Loucy (cell line): ENCODE data around the gene MBD4.

Experiments used
- H2AFZ ChIP-seq: fragments of 200-600 bp; sonication (generic); 2 replicates; pipeline ENCODE4 v1.6.0; 2016; ENCODE audit warnings: antibody characterized with exemption, mild to moderate bottlenecking, low read length, moderate library complexity
- H3F3A ChIP-seq: fragments of 200-600 bp; 2 replicates; pipeline ENCODE4 v1.6.0; 2016; ENCODE audit warnings: antibody characterized with exemption, low read depth, mild to moderate bottlenecking
- H3K27me3 ChIP-seq: fragments of 200-600 bp; sonication (generic); 2 replicates; pipeline ENCODE4 v1.6.1; 2014; ENCODE audit warnings: low read length, mild to moderate bottlenecking; ENCODE audit not compliant: insufficient read depth, poor library complexity, severe bottlenecking
- H3K36me3 ChIP-seq: fragments of 200-600 bp; sonication (generic); 2 replicates; pipeline ENCODE4 v1.6.1; 2016; ENCODE audit warnings: low read length; ENCODE audit not compliant: insufficient read depth
- H3K4me1 ChIP-seq: fragments of 200-600 bp; sonication (generic); 2 replicates; pipeline ENCODE4 v1.5.1; 2014; ENCODE audit warnings: low read length, mild to moderate bottlenecking; ENCODE audit not compliant: insufficient read depth, poor library complexity, severe bottlenecking
- H3K4me2 ChIP-seq: fragments of 200-600 bp; sonication (generic); 2 replicates; pipeline ENCODE4 v1.6.0; 2014; ENCODE audit warnings: antibody characterized with exemption, low read length, low read depth, mild to moderate bottlenecking; ENCODE audit not compliant: poor library complexity, severe bottlenecking
- H3K4me3 ChIP-seq: fragments of 200-600 bp; sonication (generic); 2 replicates; pipeline ENCODE4 v1.5.1; 2014; ENCODE audit warnings: low read length, mild to moderate bottlenecking, mixed read lengths; ENCODE audit not compliant: poor library complexity, severe bottlenecking
- H3K79me2 ChIP-seq: fragments of 200-600 bp; sonication (generic); 2 replicates; pipeline ENCODE4 v1.6.1; 2014; ENCODE audit warnings: low read length; ENCODE audit not compliant: insufficient read depth
- H3K9ac ChIP-seq: fragments of 200-600 bp; sonication (generic); 2 replicates; pipeline ENCODE4 v1.6.0; 2014; ENCODE audit warnings: mild to moderate bottlenecking, low read depth, low read length, moderate library complexity; ENCODE audit not compliant: poor library complexity, severe bottlenecking
- H3K9me2 ChIP-seq: fragments of 200-600 bp; sonication (generic); replicated peaks from 2 replicates; pipeline ENCODE4 v1.6.1; 2016; ENCODE audit warnings: low read depth, low read length, mixed read lengths
- H3K9me3 ChIP-seq: fragments of 200-600 bp; sonication (generic); 2 replicates; pipeline ENCODE4 v1.6.1; 2014; ENCODE audit warnings: mild to moderate bottlenecking, antibody characterized with exemption, low read length, low read depth; ENCODE audit not compliant: insufficient read depth
- H4K20me1 ChIP-seq: fragments of 200-600 bp; sonication (generic); 2 replicates; pipeline ENCODE4 v1.6.0; 2014; ENCODE audit warnings: antibody characterized with exemption, low read length, mild to moderate bottlenecking; ENCODE audit not compliant: insufficient read depth, poor library complexity, severe bottlenecking
- EZH2phosphoT487 ChIP-seq: fragments of 200-600 bp; IDR thresholded peaks from 2 replicates; pipeline ENCODE4 v1.6.1; 2018; ENCODE audit warnings: antibody characterized with exemption, mild to moderate bottlenecking, moderate library complexity, borderline replicate concordance
- TF ChIP-seq, protein P1 (sequence below): fragments of 200-600 bp; sonication (generic); conservative IDR thresholded peaks from 2 replicates; pipeline ENCODE4 v1.5.1; 2014; ENCODE audit warnings: mild to moderate bottlenecking, antibody characterized with exemption, low read length

MBD4 gene

GRCh38 chr3:129433565-129433964 is 6.2 kb downstream of the MBD4 start:
- Histone ChIP-seq H3K36me3 (peaks cover 34% of the 10 kb centered on the region), H3K4me2 (peak overlapping the region; percentile 80), H3K4me3 (no peak overlapping the region), H2AFZ (no peak overlapping the region), H3F3A (no peaks in the 10 kb centered on the region), H3K4me1 (peaks cover 53% of the 10 kb centered on the region), H3K9ac (no peak overlapping the region), H3K27me3 (no peaks in the 10 kb centered on the region), H4K20me1 (peaks cover 15% of the 10 kb centered on the region), H3K79me2 (peaks cover 46% of the 10 kb centered on the region), H3K9me3 (no peaks in the 10 kb centered on the region), H3K9me2 (no peaks in the 10 kb centered on the region)
- TF ChIP-seq, protein P1, sequence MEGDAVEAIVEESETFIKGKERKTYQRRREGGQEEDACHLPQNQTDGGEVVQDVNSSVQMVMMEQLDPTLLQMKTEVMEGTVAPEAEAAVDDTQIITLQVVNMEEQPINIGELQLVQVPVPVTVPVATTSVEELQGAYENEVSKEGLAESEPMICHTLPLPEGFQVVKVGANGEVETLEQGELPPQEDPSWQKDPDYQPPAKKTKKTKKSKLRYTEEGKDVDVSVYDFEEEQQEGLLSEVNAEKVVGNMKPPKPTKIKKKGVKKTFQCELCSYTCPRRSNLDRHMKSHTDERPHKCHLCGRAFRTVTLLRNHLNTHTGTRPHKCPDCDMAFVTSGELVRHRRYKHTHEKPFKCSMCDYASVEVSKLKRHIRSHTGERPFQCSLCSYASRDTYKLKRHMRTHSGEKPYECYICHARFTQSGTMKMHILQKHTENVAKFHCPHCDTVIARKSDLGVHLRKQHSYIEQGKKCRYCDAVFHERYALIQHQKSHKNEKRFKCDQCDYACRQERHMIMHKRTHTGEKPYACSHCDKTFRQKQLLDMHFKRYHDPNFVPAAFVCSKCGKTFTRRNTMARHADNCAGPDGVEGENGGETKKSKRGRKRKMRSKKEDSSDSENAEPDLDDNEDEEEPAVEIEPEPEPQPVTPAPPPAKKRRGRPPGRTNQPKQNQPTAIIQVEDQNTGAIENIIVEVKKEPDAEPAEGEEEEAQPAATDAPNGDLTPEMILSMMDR = no peak
- TF ChIP-seq EZH2phosphoT487 = no peak

DNA sequence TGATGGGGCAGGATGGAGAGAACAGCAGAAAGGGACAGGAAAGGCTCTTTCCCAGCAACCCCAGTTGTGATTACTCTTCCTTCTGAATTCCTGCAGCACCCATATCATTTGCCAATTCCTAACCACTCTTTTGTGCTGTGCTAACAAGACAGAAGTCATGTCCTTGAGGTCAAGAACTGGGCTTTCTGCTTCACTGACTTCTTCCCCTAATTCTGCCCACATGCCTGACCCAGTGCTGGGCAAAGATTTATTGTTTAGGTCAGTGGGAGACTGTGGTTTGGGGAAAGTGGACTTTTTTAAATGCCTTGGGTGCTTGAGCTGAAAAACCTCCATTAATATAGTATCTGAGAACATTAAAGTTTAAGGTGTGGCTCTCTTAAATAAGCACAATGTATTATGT is 7.1 kb downstream of the MBD4 start:
- peaks cover 34% of the 10 kb centered on the region for H3K36me3 ChIP-seq
- no peak overlapping the region for H3K4me3 ChIP-seq

GRCh38 chr3:129432036-129432435 is 7.7 kb downstream of the MBD4 start:
- H3K4me2 ChIP-seq = no peak overlapping the region
- H4K20me1 ChIP-seq = peaks cover 12% of the 10 kb centered on the region
- no peaks in the 10 kb centered on the region for H3K9me3 ChIP-seq
- no peak overlapping the region for H3K4me3 ChIP-seq
- H3K79me2 ChIP-seq = peaks cover 33% of the 10 kb centered on the region
- H3K27me3 ChIP-seq = no peaks in the 10 kb centered on the region
- H3K9me2 ChIP-seq = no peaks in the 10 kb centered on the region
- H3K4me1 ChIP-seq = peaks cover 38% of the 10 kb centered on the region
- H3K9ac ChIP-seq = no peak overlapping the region
- no peaks in the 10 kb centered on the region for H3F3A ChIP-seq
- TF ChIP-seq EZH2phosphoT487 = no peak
- TF ChIP-seq, protein P1 = no peak
- no peak overlapping the region for H2AFZ ChIP-seq
- peaks cover 34% of the 10 kb centered on the region for H3K36me3 ChIP-seq

More for the DNA sequence above, 7.1 kb downstream of the MBD4 start:
- Histone ChIP-seq H3K27me3 (no peaks in the 10 kb centered on the region), H3K9ac (no peak overlapping the region), H3K9me2 (no peaks in the 10 kb centered on the region), H3K9me3 (no peaks in the 10 kb centered on the region), H2AFZ (no peak overlapping the region), H3K79me2 (peaks cover 37% of the 10 kb centered on the region), H3K4me1 (peaks cover 44% of the 10 kb centered on the region), H4K20me1 (peaks cover 12% of the 10 kb centered on the region), H3F3A (no peaks in the 10 kb centered on the region), H3K4me2 (no peak overlapping the region)
- TF ChIP-seq, protein P1 = no peak
- TF ChIP-seq EZH2phosphoT487 = no peak
